Gastroesophageal sphincter (tissue), 3 donors: ENCODE results near the gene TP63.

Experiments used
- EP300 ChIP-seq: sonication (generic); formaldehyde crosslinking; IDR thresholded peaks from one replicate; pipeline ENCODE4 v1.6.1; 2017; ENCODE audit warnings: antibody characterized with exemption, mild to moderate bottlenecking
- POLR2A ChIP-seq, 2 donors: fragments of 450-650 bp; IDR thresholded peaks; one replicate each; pipeline ENCODE4 v1.6.1; 2017; ENCODE audit warnings: antibody characterized with exemption in 2 of 2, mild to moderate bottlenecking in 2 of 2, moderate library complexity in 1 of 2
- POLR2AphosphoS5 ChIP-seq: sonication (generic); formaldehyde crosslinking; IDR thresholded peaks from one replicate; pipeline ENCODE4 v1.6.1; 2017; ENCODE audit warnings: antibody characterized with exemption
- TF ChIP-seq, protein P1 (sequence below), 4 experiments: fragments of 200-600 bp in 2 of 4; fragments of 450-650 bp in 2 of 4; sonication (generic) in 1 of 4; IDR thresholded peaks; one replicate each; pipeline ENCODE4 v1.5.1; 2017 to 2019; ENCODE audit warnings: antibody characterized with exemption in 4 of 4, mild to moderate bottlenecking in 2 of 4, moderate library complexity in 2 of 4

DNA sequence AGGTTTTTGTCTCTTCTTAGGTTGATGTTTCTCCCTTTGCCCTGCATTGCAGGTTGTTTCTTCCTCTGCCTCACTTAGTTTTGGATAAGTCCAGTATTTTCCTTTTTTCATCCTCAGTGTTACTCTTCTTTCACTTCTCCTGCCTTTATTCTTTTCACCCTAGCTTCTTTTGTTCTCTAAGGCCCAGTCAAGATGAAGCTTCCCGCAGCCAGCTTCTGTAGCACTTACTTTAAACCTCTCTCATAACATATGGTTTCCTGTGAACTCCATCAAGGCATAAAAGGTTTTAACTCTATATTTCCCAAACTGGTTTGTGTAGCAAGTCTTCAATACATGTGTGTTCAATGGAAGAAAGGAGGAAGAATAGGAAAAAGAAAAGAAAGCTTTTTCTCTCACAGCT is 54.1 kb downstream of the TP63 start:
- TF ChIP-seq, protein P1, sequence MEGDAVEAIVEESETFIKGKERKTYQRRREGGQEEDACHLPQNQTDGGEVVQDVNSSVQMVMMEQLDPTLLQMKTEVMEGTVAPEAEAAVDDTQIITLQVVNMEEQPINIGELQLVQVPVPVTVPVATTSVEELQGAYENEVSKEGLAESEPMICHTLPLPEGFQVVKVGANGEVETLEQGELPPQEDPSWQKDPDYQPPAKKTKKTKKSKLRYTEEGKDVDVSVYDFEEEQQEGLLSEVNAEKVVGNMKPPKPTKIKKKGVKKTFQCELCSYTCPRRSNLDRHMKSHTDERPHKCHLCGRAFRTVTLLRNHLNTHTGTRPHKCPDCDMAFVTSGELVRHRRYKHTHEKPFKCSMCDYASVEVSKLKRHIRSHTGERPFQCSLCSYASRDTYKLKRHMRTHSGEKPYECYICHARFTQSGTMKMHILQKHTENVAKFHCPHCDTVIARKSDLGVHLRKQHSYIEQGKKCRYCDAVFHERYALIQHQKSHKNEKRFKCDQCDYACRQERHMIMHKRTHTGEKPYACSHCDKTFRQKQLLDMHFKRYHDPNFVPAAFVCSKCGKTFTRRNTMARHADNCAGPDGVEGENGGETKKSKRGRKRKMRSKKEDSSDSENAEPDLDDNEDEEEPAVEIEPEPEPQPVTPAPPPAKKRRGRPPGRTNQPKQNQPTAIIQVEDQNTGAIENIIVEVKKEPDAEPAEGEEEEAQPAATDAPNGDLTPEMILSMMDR (IDR thresholded peaks at IDR 0.05), result no peak
- TF ChIP-seq POLR2A (IDR thresholded peaks at IDR 0.05) (no peak), EP300 (no peak), POLR2AphosphoS5 (no peak)
